OCI-LY3 (cell line): ENCODE data around the gene DCTN5.

Source experiments
- H2AFZ ChIP-seq: fragments of 200-600, 300-600 bp; shearing (Covaris generic); 2 replicates; pipeline ENCODE4 v1.6.0; 2014; ENCODE audit warnings: antibody characterized with exemption, low read depth, low read length
- H3K27ac ChIP-seq: fragments of 200-600, 300-600 bp; sonication (generic); 2 replicates; pipeline ENCODE4 v1.5.1; 2014; ENCODE audit warnings: mild to moderate bottlenecking, low read length, moderate library complexity, mixed read lengths
- H3K27me3 ChIP-seq: fragments of 200-600, 300-600 bp; sonication (generic); 2 replicates; pipeline ENCODE4 v1.6.1; 2014; ENCODE audit warnings: low read depth, low read length, mixed read lengths
- H3K36me3 ChIP-seq: fragments of 200-600, 300-600 bp; sonication (generic); replicated peaks from 2 replicates; pipeline ENCODE3; 2014; ENCODE audit warnings: low read depth, low read length, mixed read lengths
- H3K4me1 ChIP-seq: fragments of 300-600, 200-600 bp; sonication (generic); 2 replicates; pipeline ENCODE4 v1.6.1; 2014; ENCODE audit warnings: low read length, mixed read lengths
- H3K4me2 ChIP-seq: fragments of 200-600, 300-600 bp; sonication (generic); 2 replicates; pipeline ENCODE4 v1.6.1; 2014; ENCODE audit warnings: low read length, mixed read lengths
- H3K4me3 ChIP-seq: fragments of 300-600, 200-600 bp; sonication (generic); 2 replicates; pipeline ENCODE4 v1.5.1; 2014; ENCODE audit warnings: antibody characterized with exemption, mild to moderate bottlenecking, low read length, moderate library complexity
- H3K79me2 ChIP-seq: fragments of 300-600, 200-600 bp; shearing (Covaris generic); 2 replicates; pipeline ENCODE4 v1.6.1; 2014; ENCODE audit warnings: mild to moderate bottlenecking, low read length, mixed read lengths
- H3K9ac ChIP-seq: fragments of 300-600, 200-600 bp; shearing (Covaris generic); 2 replicates; pipeline ENCODE4 v1.6.0; 2014; ENCODE audit warnings: mild to moderate bottlenecking, low read length, moderate library complexity
- H3K9me3 ChIP-seq: fragments of 200-600, 300-600 bp; shearing (Covaris generic); 2 replicates; pipeline ENCODE4 v1.6.1; 2014; ENCODE audit warnings: low read length, mixed read lengths; ENCODE audit not compliant: insufficient read depth
- H4K20me1 ChIP-seq: fragments of 200-600, 300-600 bp; sonication (generic); 2 replicates; pipeline ENCODE4 v1.6.1; 2016; ENCODE audit warnings: low read length, mixed read lengths; ENCODE audit not compliant: insufficient read depth
- EZH2phosphoT487 ChIP-seq: fragments of 200-600 bp; shearing (Covaris generic); IDR thresholded peaks from 2 replicates; pipeline ENCODE4 v1.6.1; 2018; ENCODE audit warnings: antibody characterized with exemption, mixed run types, low read depth
- TF ChIP-seq, protein P1 (sequence below): fragments of 200-600, 300-600 bp; sonication (generic); IDR thresholded peaks from 2 replicates; pipeline ENCODE4 v1.5.1; 2014; ENCODE audit warnings: antibody characterized with exemption, low read length, low read depth

DCTN5 gene

GRCh38 chr16:23694644-23695373 lies 53.5 kb downstream of the DCTN5 start:
- H3K9ac ChIP-seq: no peak overlapping the region
- H3K4me2 ChIP-seq: 0 out of 2 replicates have a peak overlapping the region, but pooled peaks have one; percentile 14
- no peaks in the 10 kb centered on the region for H3K4me1 ChIP-seq
- peaks cover 18% of the 10 kb centered on the region for H3K36me3 ChIP-seq
- no peaks in the 10 kb centered on the region for H3K27me3 ChIP-seq
- H3K79me2 ChIP-seq: no peaks in the 10 kb centered on the region
- no peaks in the 10 kb centered on the region for H3K9me3 ChIP-seq
- no peak overlapping the region for H3K4me3 ChIP-seq
- TF ChIP-seq, protein P1, sequence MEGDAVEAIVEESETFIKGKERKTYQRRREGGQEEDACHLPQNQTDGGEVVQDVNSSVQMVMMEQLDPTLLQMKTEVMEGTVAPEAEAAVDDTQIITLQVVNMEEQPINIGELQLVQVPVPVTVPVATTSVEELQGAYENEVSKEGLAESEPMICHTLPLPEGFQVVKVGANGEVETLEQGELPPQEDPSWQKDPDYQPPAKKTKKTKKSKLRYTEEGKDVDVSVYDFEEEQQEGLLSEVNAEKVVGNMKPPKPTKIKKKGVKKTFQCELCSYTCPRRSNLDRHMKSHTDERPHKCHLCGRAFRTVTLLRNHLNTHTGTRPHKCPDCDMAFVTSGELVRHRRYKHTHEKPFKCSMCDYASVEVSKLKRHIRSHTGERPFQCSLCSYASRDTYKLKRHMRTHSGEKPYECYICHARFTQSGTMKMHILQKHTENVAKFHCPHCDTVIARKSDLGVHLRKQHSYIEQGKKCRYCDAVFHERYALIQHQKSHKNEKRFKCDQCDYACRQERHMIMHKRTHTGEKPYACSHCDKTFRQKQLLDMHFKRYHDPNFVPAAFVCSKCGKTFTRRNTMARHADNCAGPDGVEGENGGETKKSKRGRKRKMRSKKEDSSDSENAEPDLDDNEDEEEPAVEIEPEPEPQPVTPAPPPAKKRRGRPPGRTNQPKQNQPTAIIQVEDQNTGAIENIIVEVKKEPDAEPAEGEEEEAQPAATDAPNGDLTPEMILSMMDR: no peak
- no peak for TF ChIP-seq EZH2phosphoT487
- H3K27ac ChIP-seq: no peak overlapping the region
- H2AFZ ChIP-seq: no peak overlapping the region
- 0 out of 2 replicates have a peak, but pooled peaks cover 3% of the 10 kb centered on the region for H4K20me1 ChIP-seq

DNA sequence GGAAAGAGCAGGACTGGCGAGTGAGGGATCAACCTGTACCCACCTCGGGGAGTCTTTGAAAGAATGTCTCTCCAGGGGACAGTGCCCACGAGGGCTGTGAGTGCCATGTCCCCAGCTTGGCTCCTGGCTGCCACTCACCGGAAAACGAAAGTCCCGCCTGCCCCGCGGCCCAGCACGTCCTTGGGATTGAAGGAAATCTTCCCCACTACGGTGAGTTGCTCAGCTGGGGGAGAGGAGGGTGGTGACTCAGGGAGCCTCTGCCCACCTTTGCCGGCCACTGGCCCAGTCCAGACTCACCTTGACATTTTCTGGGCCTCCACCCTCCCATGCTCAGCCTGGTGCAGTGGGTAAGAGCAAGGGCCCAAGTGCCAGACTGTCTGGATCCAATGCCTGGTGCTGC lies 54.5 kb downstream of the DCTN5 start:
- H3K4me3 ChIP-seq: no peak overlapping the region
- 0 out of 2 replicates have a peak, but pooled peaks cover 3% of the 10 kb centered on the region for H4K20me1 ChIP-seq
- H2AFZ ChIP-seq: no peak overlapping the region
- no peak overlapping the region for H3K27ac ChIP-seq
- no peaks in the 10 kb centered on the region for H3K79me2 ChIP-seq
- H3K4me2 ChIP-seq: no peak overlapping the region
- H3K4me1 ChIP-seq: no peaks in the 10 kb centered on the region
- peaks cover 13% of the 10 kb centered on the region for H3K36me3 ChIP-seq
- no peak overlapping the region for H3K9ac ChIP-seq
- no peak for TF ChIP-seq EZH2phosphoT487
- TF ChIP-seq, protein P1: no peak
- no peaks in the 10 kb centered on the region for H3K9me3 ChIP-seq
- no peaks in the 10 kb centered on the region for H3K27me3 ChIP-seq

GRCh38 chr16:23699100-23699499 lies 57.8 kb downstream of the DCTN5 start:
- H3K79me2 ChIP-seq: no peaks in the 10 kb centered on the region
- H3K9ac ChIP-seq: no peak overlapping the region
- no peaks in the 10 kb centered on the region for H4K20me1 ChIP-seq
- H3K9me3 ChIP-seq: peaks cover 5% of the 10 kb centered on the region
- no peaks in the 10 kb centered on the region for H3K36me3 ChIP-seq
- H3K27ac ChIP-seq: no peak overlapping the region
- peaks cover 11% of the 10 kb centered on the region for H3K27me3 ChIP-seq
- no peak overlapping the region for H3K4me3 ChIP-seq
- no peak for TF ChIP-seq EZH2phosphoT487
- TF ChIP-seq, protein P1: no peak
- no peak overlapping the region; the same call in 1 of the 2 replicates for H3K4me2 ChIP-seq
- H3K4me1 ChIP-seq: no peaks in the 10 kb centered on the region
- H2AFZ ChIP-seq: peak overlapping the region; percentile 68; the same call in 1 of the 2 replicates

GRCh38 chr16:23700093-23700492 lies 58.8 kb downstream of the DCTN5 start:
- TF ChIP-seq, protein P1: no peak
- TF ChIP-seq EZH2phosphoT487: no peak
- Histone ChIP-seq H3K4me1 (no peaks in the 10 kb centered on the region), H3K9ac (no peak overlapping the region), H3K27me3 (peaks cover 11% of the 10 kb centered on the region), H2AFZ (no peak overlapping the region), H3K4me2 (no peak overlapping the region), H4K20me1 (no peaks in the 10 kb centered on the region), H3K4me3 (no peak overlapping the region), H3K27ac (no peak overlapping the region), H3K9me3 (peaks cover 5% of the 10 kb centered on the region), H3K36me3 (no peaks in the 10 kb centered on the region), H3K79me2 (no peaks in the 10 kb centered on the region)
